ENCODE data around the gene MEGF8.

Gene MEGF8

GRCh38 chr19:42352301-42353259, 27.1 kb downstream of the MEGF8 start:
- peak in 52 of 56 donors; percentile 14 to 94 (median 73) for DNase-seq

GRCh38 chr19:42353341-42354015, 28.0 kb downstream of the MEGF8 start:
- no peak for DNase-seq

DNA sequence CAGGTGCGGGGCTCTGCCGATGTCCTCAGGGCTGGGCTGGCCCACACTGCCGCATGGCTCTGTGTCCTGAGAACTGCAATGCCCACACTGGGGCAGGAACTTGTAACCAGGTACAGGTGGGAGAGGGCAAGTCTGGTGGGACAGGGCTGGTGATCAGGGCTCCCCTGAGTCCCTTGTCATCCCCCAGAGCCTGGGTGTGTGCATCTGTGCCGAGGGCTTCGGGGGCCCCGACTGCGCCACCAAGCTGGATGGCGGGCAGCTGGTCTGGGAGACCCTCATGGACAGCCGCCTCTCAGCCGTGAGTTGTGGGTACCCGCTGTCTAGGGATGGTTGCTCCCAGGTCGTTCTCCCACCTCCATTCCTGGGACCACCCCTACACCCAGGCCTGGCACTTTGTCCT, 30.5 kb downstream of the MEGF8 start:
- DNase-seq = no peak

DNA sequence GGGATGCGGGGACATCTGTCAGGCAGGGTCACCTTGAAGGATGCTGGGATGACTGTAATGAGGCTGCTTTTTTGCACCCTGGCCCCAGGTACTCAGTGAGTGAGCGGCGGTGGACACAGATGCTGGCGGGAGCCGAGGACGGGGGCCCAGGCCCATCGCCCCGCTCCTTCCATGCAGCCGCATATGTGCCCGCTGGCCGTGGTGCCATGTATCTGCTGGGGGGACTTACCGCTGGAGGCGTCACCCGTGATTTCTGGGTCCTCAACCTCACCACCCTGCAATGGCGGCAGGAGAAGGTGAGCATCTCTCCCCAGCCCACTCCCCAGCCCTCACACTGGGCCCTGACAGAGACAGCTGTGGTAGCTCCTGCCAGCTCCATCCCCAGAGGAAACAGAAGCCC, 31.3 kb downstream of the MEGF8 start:
- no peak for DNase-seq

- no peak for DNase-seq
Measured at GRCh38 chr19:42357290-42357689, 31.9 kb downstream of the MEGF8 start.

DNA sequence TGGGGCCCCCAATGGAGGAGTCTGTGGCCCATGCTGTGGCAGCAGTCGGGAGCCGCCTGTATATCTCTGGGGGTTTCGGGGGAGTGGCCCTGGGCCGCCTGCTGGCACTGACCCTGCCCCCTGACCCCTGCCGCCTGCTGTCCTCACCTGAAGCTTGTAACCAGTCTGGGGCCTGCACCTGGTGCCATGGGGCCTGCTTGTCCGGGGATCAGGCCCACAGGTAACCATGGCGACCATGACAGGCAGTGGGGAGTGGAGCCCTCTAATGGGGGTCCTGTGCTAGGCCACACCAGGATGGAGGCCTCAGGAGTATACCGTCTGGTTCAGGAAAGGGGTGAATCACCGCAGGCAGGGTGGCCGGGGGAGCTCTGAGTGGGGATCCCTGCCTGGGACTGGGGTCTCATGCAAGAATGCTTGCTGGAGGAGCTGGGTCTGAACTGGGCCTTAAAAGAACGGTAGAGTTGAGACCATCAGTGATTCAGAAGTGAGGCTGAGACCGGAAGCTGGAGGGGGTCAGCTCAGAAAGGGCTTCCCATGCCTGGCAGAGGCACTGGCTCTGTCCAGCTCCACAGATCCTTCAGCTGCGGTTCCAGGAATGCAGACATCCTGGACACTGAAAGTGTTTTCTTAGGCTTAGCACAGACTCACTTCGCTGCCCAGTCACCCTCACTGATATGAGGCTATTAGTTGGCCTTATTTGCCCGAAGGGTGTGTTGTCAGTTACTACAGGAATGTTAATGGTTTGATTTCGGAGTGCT, 35.5 kb downstream of the MEGF8 start:
- no peak for DNase-seq

GRCh38 chr19:42361545-42361910, 36.1 kb downstream of the MEGF8 start:
- DNase-seq = no peak

DNA sequence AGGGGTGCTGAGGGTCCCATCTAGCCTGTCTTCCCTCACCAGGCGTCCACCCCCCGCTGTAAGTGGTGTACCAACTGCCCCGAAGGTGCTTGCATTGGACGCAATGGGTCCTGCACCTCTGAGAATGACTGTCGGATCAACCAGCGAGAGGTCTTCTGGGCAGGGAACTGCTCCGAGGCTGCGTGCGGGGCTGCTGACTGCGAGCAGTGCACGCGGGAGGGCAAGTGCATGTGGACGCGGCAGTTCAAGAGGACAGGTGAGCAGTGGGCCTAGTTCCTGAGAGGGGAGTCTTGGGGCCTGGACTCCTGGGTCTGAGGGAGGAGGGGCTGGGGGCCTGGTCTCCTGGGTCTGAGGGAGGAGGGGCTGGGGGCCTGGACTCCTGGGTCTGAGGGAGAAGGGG, 36.9 kb downstream of the MEGF8 start:
- no peak for DNase-seq

GRCh38 chr19:42362891-42363440, 37.5 kb downstream of the MEGF8 start:
- DNase-seq = no peak

DNA sequence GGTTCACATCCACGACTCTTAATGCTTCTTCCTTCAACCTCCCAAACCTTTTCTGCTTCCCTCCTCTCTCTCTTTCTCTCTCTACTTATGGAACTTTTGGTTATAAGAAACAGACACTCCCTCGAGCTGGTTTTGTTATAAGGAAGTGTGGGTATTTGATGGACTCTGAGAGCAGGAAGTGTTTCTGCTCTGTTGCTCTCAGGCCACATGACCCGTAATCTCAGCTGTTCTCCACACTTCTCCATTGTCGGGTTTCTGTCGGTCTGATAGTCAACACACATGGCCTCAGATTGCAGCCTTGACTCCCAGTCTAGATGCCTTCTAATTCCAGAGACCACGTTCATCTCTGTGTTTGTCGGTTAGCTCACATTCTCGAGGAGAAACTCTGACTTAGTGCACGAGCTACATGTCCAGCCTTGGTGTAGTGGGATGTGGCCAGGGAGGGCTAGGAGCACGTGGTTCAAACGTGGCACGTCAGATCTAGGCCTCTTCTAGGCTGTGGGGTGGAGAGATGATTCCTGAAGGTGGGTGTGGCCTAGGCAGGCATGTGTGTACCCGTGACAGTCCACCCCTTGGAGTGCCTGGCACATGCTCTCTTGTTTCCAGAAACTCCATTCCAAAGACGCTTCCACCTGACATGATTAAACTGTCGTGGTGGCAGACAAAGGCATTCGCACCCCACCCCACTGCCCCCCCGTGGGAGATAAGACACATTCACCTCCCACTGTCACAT, 38.3 kb downstream of the MEGF8 start:
- DNase-seq = peak in 1 of 56 donors; percentile 7

- no peak for DNase-seq
Measured at GRCh38 chr19:42366673-42367072, 41.2 kb downstream of the MEGF8 start.

- no peak for DNase-seq
Measured at GRCh38 chr19:42367929-42368328, 42.5 kb downstream of the MEGF8 start.

- DNase-seq = no peak
Measured at GRCh38 chr19:42368360-42368759, 42.9 kb downstream of the MEGF8 start.

GRCh38 chr19:42368765-42369164, 43.3 kb downstream of the MEGF8 start:
- DNase-seq = no peak

- no peak for DNase-seq
Measured at GRCh38 chr19:42369433-42370067, 44.1 kb downstream of the MEGF8 start.

DNA sequence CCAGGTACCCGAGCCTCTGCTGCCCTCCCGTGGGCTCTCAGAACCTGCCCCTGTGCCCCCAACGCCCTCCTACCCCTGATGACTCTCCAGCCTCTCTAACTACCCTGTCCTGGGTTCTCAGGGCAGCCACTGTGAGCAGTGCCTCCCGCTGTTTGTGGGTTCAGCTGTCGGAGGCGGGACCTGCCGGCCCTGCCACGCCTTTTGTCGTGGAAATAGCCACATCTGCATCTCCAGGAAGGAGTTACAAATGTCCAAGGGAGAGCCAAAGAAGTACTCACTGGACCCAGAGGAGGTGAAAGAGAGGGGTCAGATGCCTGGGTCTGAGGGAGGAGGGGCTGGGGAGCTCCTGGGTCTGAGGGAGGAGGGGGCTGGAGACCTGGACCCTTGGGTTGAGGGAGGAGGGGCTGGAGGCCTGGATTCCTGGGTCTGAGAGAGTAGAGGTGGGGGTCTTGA, 44.7 kb downstream of the MEGF8 start:
- no peak for DNase-seq

GRCh38 chr19:42370626-42371175, 45.3 kb downstream of the MEGF8 start:
- no peak for DNase-seq

DNA sequence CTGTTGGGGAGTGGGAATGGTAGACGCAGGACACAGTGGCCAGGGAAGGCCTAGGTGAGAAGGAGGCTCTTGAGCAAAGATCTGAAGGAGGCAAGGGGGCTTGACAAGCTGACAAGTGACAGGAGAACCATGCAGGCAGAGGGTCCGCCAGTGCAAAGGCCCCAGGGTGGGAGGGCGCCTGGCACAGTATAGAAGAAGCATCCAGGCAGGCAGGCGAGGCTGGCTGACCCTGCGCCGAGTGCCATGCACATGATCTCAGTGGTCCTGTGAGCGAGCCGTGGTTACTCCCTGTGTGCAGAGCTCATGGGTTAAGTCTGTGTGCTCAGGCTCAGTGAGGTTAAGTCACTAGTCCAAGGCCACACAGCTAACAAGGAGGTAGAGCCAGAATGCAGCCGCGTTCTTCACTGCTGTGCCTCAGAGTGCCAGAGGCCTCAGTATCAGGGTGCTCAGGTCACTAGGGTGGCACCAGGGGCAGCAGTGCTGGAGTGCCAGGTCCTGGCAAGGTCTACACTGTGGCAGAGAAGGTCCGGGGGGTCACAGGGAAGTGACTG, 49.5 kb downstream of the MEGF8 start:
- DNase-seq = no peak

DNA sequence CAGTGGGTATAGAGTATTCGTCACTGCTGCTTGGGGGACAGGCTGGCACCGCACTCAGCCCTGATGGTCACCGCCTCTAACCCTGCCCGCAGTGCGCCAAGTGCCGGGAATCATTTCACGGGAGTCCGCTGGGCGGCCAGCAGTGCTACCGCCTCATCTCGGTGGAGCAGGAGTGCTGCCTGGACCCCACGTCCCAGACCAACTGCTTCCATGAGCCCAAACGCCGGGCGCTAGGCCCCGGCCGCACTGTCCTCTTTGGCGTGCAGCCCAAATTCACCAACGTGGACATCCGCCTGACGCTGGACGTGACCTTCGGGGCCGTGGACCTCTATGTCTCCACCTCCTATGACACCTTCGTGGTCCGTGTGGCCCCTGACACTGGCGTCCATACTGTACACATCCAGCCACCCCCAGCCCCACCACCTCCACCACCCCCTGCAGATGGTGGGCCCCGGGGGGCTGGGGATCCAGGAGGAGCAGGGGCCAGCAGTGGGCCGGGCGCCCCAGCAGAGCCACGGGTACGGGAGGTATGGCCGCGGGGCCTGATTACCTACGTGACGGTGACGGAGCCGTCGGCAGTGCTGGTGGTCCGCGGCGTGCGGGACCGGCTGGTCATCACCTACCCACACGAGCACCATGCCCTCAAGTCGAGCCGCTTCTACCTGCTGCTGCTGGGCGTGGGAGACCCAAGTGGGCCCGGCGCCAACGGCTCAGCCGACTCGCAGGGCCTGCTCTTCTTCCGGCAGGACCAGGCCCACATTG, 50.2 kb downstream of the MEGF8 start:
- no peak for DNase-seq
